Upper lobe of left lung (tissue), 6 donors: ENCODE data around the gene PLXNA2. TPM values are rescaled to one million over a fixed set of nuclear protein-coding genes. Genes with fewer than 3 reads are reported as not detected.

ENCODE experiments used
- ATAC-seq, 2 donors: fragments of 200-7000 bp; cut with Tn5 transposase; one replicate each; pipeline ENCODE4 v1.9.1; 2022; ENCODE audit warnings: mild to moderate bottlenecking in 2 of 2, moderate library complexity in 2 of 2; ENCODE audit not compliant: low FRiP score in 2 of 2
- DNase-seq, 2 donors: peaks; one replicate each; pipeline ENCODE4 v3.0.0-alpha.2; 2019 to 2020
- H3K27ac ChIP-seq, 4 donors: fragments of 200-600 bp; sonication (generic); one replicate each; pipeline ENCODE4 v1.5.1; 2016 to 2019
- H3K27me3 ChIP-seq, 4 donors: fragments of 200-600 bp; sonication (generic); one replicate each; pipeline ENCODE4 v1.5.1; 2017 to 2019
- H3K36me3 ChIP-seq, 4 donors: fragments of 200-600 bp; sonication (generic); one replicate each; pipeline ENCODE4 v1.5.1; 2016 to 2019
- H3K4me1 ChIP-seq, 4 donors: fragments of 200-600 bp; sonication (generic); one replicate each; pipeline ENCODE4 v1.5.1; 2018 to 2019
- H3K4me3 ChIP-seq, 4 donors: fragments of 200-600 bp; sonication (generic); one replicate each; pipeline ENCODE4 v1.5.1; 2017 to 2019; ENCODE audit warnings: mild to moderate bottlenecking in 2 of 4, moderate library complexity in 1 of 4
- H3K9me3 ChIP-seq, 4 donors: fragments of 200-600 bp; sonication (generic); one replicate each; pipeline ENCODE4 v1.5.1; 2018 to 2019
- CTCF ChIP-seq, 6 experiments: fragments of 450-650 bp in 4 of 6; fragments of 200-600 bp in 2 of 6; sonication (generic) in 2 of 6; IDR thresholded peaks; one replicate each; pipeline ENCODE4 v1.5.1; 2016 to 2019; ENCODE audit warnings: antibody characterized with exemption in 6 of 6
- EP300 ChIP-seq, 4 donors: sonication (generic); formaldehyde crosslinking; IDR thresholded peaks; one replicate each; pipeline ENCODE4 v1.5.1; 2017; ENCODE audit warnings: antibody characterized with exemption in 4 of 4, control low read depth in 2 of 4
- POLR2A ChIP-seq, 4 donors: fragments of 450-650 bp; IDR thresholded peaks; one replicate each; pipeline ENCODE4 v1.5.1; 2016 to 2017; ENCODE audit warnings: antibody characterized with exemption in 4 of 4, mild to moderate bottlenecking in 2 of 4
- POLR2AphosphoS5 ChIP-seq, 2 donors: sonication (generic); formaldehyde crosslinking; IDR thresholded peaks; one replicate each; pipeline ENCODE4 v1.5.1; 2017; ENCODE audit warnings: antibody characterized with exemption in 2 of 2
- WGBS, 2 donors: methylation state at CpG; one replicate each; pipeline ENCODE4 v1.1.5; 2017 to 2018; 5-methylcytosine and 5-hydroxymethylcytosine counted together
- total RNA-seq, 6 donors: library from RNA; depleted of rRNA in 4 of 6; stranded (reverse); fragments of >200 nt in 4 of 6; gene quantifications; one replicate each; pipeline versions ENCODE4 v1.1.0 to v1.2.1, GENCODE V29; 2016 to 2021
- donor health status: DM: no; HTN: no; CAD: no; lungs with moderate emphysema.
- donor health status: DM: no; HTN: yes; CAD: no; lungs with severe emphysema.

Gene PLXNA2
- total RNA-seq, 6 donors from 2014 or later = 77.5 to 150 (median 101) TPM

DNA sequence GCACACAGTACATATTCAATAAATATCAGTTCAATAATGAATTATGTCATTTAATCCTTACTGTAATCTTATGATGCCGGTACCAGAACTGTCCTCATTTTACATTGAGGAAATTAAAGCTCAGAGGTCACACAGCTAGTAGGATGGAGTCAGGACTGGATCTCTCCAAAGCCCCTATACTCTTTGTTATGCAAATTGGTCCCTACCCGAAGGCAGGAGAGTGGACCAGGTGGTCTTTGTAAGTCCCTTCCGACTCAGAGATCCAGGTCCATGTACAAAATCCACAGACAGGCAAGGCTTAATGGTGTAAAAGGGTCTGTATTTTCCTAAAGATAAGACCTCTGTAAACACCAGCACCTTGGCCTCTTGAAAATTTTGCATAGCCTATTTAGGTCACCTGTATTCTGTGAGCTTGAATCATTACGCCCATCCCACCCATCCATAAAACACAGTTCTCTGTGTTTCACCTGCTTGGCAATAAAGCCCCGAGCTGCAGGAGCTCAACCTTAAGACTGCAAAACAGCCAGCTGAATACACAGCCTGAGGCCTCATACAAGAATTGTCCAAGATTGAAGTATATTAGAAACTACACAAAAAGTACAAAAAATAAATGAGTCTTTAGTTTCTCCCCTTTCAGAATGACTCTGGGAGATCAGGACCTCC, 41.7 kb downstream of the PLXNA2 start:
- no peaks in the 10 kb centered on the region for H3K27me3 ChIP-seq
- peaks cover 0 to 19% (median 3%) of the 10 kb centered on the region in 4 donors for H3K36me3 ChIP-seq
- peak overlapping the region; percentile 73 to 85 (median 80) for H3K27ac ChIP-seq
- 72 to 78% methylated on average over 5 of the region's 5 CpGs for WGBS, 2 donors
- no peak overlapping the region for H3K4me3 ChIP-seq
- peaks cover 63 to 74% (median 66%) of the 10 kb centered on the region in 4 donors for H3K4me1 ChIP-seq
- DNase-seq (no peak), ATAC-seq (no peak)
- H3K9me3 ChIP-seq = no peaks in the 10 kb centered on the region
- TF ChIP-seq POLR2A (IDR thresholded peaks at IDR 0.05) (no peak), CTCF (IDR thresholded peaks at IDR 0.05) (no peak), POLR2AphosphoS5 (IDR thresholded peaks at IDR 0.05) (no peak), EP300 (IDR thresholded peaks at IDR 0.05) (no peak)

- ATAC-seq (peak; percentile 16 to 80), DNase-seq (peak in 1 of 2 donors; percentile 37)
- H3K4me1 ChIP-seq = peaks cover 50 to 63% (median 55%) of the 10 kb centered on the region in 4 donors
- no peaks in the 10 kb centered on the region for H3K27me3 ChIP-seq
- H3K27ac ChIP-seq = peak overlapping the region; percentile 37 to 85 (median 56)
- no peaks in the 10 kb centered on the region for H3K9me3 ChIP-seq
- peaks cover 0 to 22% (median 8%) of the 10 kb centered on the region in 4 donors for H3K36me3 ChIP-seq
- TF ChIP-seq EP300 (IDR thresholded peaks at IDR 0.05) (peak in 1 of 4 donors; percentile 49), POLR2A (IDR thresholded peaks at IDR 0.05) (no peak), POLR2AphosphoS5 (IDR thresholded peaks at IDR 0.05) (peak; percentile 42 to 51)
- WGBS, 2 donors = 33 to 47% methylated on average over 4 of the region's 4 CpGs
- H3K4me3 ChIP-seq = no peak overlapping the region
Observed at GRCh38 chr1:208201229-208201628, 43.0 kb downstream of the PLXNA2 start.

GRCh38 chr1:208200116-208200515, 44.1 kb downstream of the PLXNA2 start:
- no peaks in the 10 kb centered on the region for H3K27me3 ChIP-seq
- H3K9me3 ChIP-seq = no peaks in the 10 kb centered on the region
- peak overlapping the region in 1 of 4 donors; percentile 48 for H3K27ac ChIP-seq
- ATAC-seq (no peak), DNase-seq (no peak)
- no peak for TF ChIP-seq CTCF (IDR thresholded peaks at IDR 0.05)
- TF ChIP-seq POLR2A (IDR thresholded peaks at IDR 0.05) = no peak
- no peak for TF ChIP-seq POLR2AphosphoS5 (IDR thresholded peaks at IDR 0.05)
- no peak for TF ChIP-seq EP300 (IDR thresholded peaks at IDR 0.05)
- H3K36me3 ChIP-seq = peaks cover 0 to 19% (median 8%) of the 10 kb centered on the region in 4 donors
- H3K4me1 ChIP-seq = peaks cover 39 to 52% (median 44%) of the 10 kb centered on the region in 4 donors
- WGBS, 2 donors = 92 to 94% methylated on average over 2 of the region's 2 CpGs
- no peak overlapping the region for H3K4me3 ChIP-seq

DNA sequence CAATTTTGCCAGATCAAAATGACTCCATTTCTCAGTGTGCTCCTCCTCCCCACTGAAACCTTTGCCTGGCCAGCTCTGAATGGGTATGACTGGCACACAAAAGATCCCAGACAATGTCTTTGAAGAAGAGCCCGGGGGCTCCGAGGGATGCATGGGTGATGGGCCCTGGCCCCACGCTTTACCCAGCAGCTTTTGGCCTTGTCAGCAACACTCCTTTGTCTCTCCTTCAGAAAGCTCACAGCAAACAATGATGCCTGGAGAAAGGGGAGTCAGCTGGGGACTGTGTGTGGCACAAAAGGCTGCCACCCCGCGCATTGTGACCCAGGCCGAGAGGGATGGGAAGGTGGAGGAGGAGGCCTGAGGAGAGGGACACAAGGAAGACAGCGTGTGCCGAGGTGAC, 45.9 kb downstream of the PLXNA2 start:
- 96 to 97% methylated on average over 6 to 8 of the region's 8 CpGs for WGBS, 2 donors
- no peak for DNase-seq
- TF ChIP-seq CTCF (IDR thresholded peaks at IDR 0.05) = no peak
- TF ChIP-seq POLR2AphosphoS5 (IDR thresholded peaks at IDR 0.05) = no peak
- no peak for TF ChIP-seq EP300 (IDR thresholded peaks at IDR 0.05)
- TF ChIP-seq POLR2A (IDR thresholded peaks at IDR 0.05) = no peak
- peaks cover 3 to 19% (median 8%) of the 10 kb centered on the region in 4 donors for H3K36me3 ChIP-seq
- no peaks in the 10 kb centered on the region for H3K9me3 ChIP-seq
- peaks cover 20 to 37% (median 26%) of the 10 kb centered on the region in 4 donors for H3K4me1 ChIP-seq
- H3K4me3 ChIP-seq = no peak overlapping the region
- no peaks in the 10 kb centered on the region for H3K27me3 ChIP-seq
- H3K27ac ChIP-seq = no peak overlapping the region
- ATAC-seq = no peak

GRCh38 chr1:208194944-208195343, 49.2 kb downstream of the PLXNA2 start:
- Histone ChIP-seq H3K4me3 (no peak overlapping the region), H3K36me3 (peaks cover 3 to 28% (median 15%) of the 10 kb centered on the region in 4 donors), H3K27ac (no peak overlapping the region), H3K27me3 (no peaks in the 10 kb centered on the region), H3K9me3 (no peaks in the 10 kb centered on the region), H3K4me1 (peaks cover 0 to 8% (median 2%) of the 10 kb centered on the region in 4 donors)
- no peak for TF ChIP-seq POLR2A (IDR thresholded peaks at IDR 0.05)
- TF ChIP-seq CTCF (IDR thresholded peaks at IDR 0.05) = no peak
- TF ChIP-seq POLR2AphosphoS5 (IDR thresholded peaks at IDR 0.05) = no peak
- TF ChIP-seq EP300 (IDR thresholded peaks at IDR 0.05) = no peak
- WGBS, 2 donors = 85 to 86% methylated on average over 3 of the region's 3 CpGs
- ATAC-seq (no peak), DNase-seq (no peak)
